HG03196 (cell line): ENCODE measurements around the gene IMP4.

Source experiments
- ATAC-seq: cut with Tn5 transposase; IDR thresholded peaks from one replicate; pipeline ENCODE4 v1.9.1; 2021; ENCODE audit not compliant: unreplicated experiment

The IMP4 gene

GRCh38 chr2:130375291-130376266 is 32.9 kb downstream of the IMP4 start:
- no peak for ATAC-seq

GRCh38 chr2:130376433-130377293 is 34.0 kb downstream of the IMP4 start:
- ATAC-seq = peak; percentile 52

GRCh38 chr2:130377491-130377890 is 34.8 kb downstream of the IMP4 start:
- ATAC-seq = no peak

DNA sequence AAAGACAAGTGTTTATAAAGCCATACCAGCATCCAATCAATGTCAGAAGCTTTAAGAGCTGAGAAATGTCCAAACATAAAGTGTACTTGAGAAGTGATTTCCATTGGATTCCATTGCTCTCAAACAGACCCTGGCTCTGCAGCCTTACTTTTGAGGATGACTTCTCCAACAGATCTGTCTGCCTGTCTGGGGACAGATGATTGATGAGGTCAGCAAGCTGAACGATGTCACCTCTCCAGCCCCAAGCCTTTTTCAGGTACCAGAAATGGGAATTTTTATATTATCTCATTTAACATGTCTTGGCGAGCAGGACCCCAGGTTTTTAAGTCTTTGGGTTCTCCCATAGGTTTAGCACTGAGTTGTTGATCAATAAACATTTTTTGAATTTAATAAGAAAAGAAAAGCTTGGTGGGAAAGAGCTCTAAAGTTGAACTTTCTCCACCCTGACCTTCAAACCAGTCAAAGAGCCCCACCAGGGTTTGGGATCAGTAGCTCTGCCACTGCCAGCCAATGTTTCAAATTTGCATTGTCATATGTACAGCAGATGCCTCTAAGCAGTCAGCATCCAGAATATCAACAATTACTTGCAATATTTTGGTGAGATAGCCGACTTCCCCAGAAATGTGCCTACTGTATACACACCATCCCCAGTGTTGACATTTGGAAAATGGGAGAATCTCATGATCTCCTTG is 35.7 kb downstream of the IMP4 start:
- ATAC-seq = no peak

- ATAC-seq = no peak
Measured at GRCh38 chr2:130378898-130379214, 36.2 kb downstream of the IMP4 start.

GRCh38 chr2:130380096-130380934 is 37.6 kb downstream of the IMP4 start:
- no peak for ATAC-seq

DNA sequence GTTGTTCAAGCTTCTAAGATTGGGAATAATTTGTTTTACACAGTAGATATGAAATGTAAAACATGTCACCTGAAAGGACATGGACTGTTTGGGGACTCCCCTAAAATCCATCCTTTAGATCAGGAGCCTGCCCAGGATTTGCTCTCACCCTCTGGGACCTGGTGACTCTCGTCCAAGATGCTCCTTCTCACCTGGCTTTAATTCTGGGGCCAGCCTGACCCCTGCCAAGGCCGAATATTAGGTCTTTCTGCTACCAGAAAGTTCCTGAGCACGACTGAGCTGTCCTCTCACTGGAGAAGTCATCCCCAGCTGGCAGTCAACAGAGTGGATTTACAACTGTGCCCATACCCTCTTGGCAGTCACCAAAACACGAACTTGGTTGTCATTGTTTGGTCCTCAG is 38.4 kb downstream of the IMP4 start:
- no peak for ATAC-seq

- no peak for ATAC-seq
Measured at GRCh38 chr2:130381619-130382018, 38.9 kb downstream of the IMP4 start.

DNA sequence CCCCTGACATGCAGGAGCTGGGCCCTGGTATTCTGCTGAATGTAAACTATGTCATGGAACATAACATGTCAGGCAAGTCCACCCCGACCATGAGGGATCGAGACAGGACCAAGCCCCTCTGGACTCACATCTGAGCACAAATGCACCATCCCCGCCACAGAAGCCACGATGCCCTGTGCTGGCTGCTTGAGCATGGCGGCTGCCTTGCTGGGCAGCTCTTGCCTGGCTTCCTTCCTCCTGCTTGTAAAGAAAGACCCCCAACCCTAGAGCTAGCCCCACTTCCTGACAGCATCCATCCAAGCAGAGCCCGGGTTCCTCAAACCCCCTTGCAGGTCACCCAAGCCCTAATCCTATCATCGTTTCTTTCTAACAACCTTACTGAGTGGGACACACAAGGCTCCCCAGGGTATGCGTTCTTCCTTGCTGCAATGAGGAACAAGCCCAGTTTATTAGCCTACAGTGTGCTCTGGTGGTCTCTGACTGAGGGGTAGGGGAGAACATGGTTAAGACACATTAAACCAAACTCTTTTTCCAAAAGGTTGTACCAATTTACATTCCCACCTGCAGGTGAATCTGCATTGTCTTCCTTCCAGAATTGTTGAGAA is 39.7 kb downstream of the IMP4 start:
- ATAC-seq = no peak

DNA sequence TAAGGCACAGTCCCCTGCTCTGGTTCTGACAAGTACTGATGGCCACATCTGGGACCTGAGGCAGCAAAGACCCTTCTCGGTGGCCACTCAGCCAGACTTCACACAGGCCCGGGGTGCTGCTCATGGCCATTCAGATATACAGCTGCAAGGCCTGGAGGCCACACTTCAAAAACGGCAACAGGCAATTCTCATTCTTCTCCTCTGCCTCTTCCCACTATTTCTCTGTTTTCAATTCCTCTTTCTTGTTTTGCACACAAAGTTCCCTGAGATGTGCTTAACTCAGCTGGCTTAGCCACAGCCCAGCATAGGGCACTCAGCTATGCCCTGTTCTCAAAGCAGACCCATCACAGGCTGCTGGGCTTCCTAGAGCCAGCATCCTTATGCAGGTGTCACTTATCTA is 43.0 kb downstream of the IMP4 start:
- ATAC-seq = no peak

DNA sequence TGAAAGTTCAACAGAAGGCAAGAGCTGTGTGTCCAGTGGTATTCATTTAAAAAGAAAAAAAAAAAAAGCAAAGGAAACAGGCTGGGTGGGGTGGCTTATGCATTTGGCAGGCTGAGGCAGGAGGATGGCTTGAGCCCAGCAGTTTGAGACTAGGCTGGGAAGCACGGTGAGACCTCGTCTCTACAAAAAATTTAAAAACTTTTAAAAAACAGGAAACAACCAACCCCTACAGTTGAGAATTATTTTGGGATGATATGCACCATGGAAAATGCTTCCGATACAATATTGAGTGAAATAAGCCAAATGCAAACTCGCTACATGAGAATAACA is 44.3 kb downstream of the IMP4 start:
- no peak for ATAC-seq

GRCh38 chr2:130387804-130388203 is 45.1 kb downstream of the IMP4 start:
- ATAC-seq = no peak

GRCh38 chr2:130388221-130388907 is 45.7 kb downstream of the IMP4 start:
- no peak for ATAC-seq

- no peak for ATAC-seq
Measured at GRCh38 chr2:130389358-130389757, 46.7 kb downstream of the IMP4 start.

DNA sequence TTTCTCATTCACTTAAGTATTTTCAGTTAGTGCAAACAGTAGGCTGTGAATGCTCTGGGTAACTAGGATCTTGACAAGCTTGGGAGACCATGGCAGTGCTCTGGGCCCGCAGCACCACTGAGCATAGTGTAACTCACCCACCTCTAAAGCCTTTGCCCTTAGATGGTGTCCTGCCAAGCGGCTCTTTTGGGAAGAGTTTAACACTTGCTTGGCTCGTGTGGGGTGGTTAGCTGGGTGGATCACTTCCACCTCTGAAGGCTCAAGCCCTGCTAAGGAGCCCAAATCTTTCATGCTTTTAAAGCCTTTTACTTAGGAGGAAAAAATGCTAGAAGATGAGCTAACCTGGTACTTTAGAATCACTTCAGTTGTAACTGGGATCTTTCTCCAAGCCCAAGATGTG is 47.1 kb downstream of the IMP4 start:
- ATAC-seq = no peak

- ATAC-seq = peak; percentile 8
Measured at GRCh38 chr2:130390460-130391057, 47.9 kb downstream of the IMP4 start.

GRCh38 chr2:130391058-130391871 is 48.6 kb downstream of the IMP4 start:
- ATAC-seq = peak; percentile 88

- ATAC-seq = no peak
Measured at GRCh38 chr2:130391872-130392670, 49.4 kb downstream of the IMP4 start.
